Stimulated activated CD8-positive, alpha-beta memory T cell treated with anti-CD3 and anti-CD28 coated beads, Interleukin-2, amount 100 ng/mL, for 1 hour (primary cell): ENCODE data around the gene IL3.

Experiments used
- DNase-seq, 2 donors: peaks; one replicate each; pipeline ENCODE4 v3.0.0-alpha.2; 2020; ENCODE audit warnings: low read depth in 2 of 2

Gene IL3

GRCh38 chr5:132110930-132111329, 50.5 kb downstream of the IL3 start:
- no peak for DNase-seq

GRCh38 chr5:132112111-132112510, 51.7 kb downstream of the IL3 start:
- DNase-seq = no peak
